HT1080 (cell line): ENCODE data around the gene TMEM259. TPM values are rescaled to one million over a fixed set of nuclear protein-coding genes. Genes with fewer than 3 reads are reported as not detected.

Experiments used
- DNase-seq: peaks from one replicate; pipeline ENCODE4 v3.0.0-alpha.2; 2015; ENCODE audit warnings: low read depth
- total RNA-seq: library from RNA; depleted of rRNA; stranded (reverse); fragments of >200 nt; shearing (Covaris generic); gene quantifications from 2 replicates; pipeline ENCODE4 v1.2.3, GENCODE V29; 2014

TMEM259 gene
- total RNA-seq, 1 experiment from 2014 or later, result 127 TPM

GRCh38 chr19:989381-990081, 31.4 kb downstream of the TMEM259 start:
- DNase-seq, result no peak

- no peak for DNase-seq
Measured at GRCh38 chr19:988510-988909, 32.4 kb downstream of the TMEM259 start.

DNA sequence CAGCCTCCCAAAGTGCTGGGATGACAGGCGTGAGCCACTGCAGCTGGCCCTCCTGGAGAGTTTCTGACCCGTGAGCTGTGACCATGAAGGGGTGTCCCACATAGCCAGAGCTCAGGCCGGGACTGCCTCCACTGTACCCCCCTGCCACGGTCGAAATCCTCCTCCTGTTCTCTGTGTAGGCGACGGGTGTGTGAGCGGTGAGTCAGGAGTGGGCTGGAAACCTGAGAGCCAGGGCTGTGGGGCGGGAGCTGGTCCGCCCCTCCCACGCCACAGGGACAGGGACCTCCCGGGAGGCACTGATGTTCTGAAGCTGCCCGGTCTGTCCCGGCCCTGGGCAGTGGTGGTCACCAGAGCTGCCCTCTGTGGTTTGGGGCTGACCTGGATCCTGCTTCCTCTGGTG, 32.8 kb downstream of the TMEM259 start:
- DNase-seq, result no peak

GRCh38 chr19:986083-986482, 34.8 kb downstream of the TMEM259 start:
- no peak for DNase-seq

DNA sequence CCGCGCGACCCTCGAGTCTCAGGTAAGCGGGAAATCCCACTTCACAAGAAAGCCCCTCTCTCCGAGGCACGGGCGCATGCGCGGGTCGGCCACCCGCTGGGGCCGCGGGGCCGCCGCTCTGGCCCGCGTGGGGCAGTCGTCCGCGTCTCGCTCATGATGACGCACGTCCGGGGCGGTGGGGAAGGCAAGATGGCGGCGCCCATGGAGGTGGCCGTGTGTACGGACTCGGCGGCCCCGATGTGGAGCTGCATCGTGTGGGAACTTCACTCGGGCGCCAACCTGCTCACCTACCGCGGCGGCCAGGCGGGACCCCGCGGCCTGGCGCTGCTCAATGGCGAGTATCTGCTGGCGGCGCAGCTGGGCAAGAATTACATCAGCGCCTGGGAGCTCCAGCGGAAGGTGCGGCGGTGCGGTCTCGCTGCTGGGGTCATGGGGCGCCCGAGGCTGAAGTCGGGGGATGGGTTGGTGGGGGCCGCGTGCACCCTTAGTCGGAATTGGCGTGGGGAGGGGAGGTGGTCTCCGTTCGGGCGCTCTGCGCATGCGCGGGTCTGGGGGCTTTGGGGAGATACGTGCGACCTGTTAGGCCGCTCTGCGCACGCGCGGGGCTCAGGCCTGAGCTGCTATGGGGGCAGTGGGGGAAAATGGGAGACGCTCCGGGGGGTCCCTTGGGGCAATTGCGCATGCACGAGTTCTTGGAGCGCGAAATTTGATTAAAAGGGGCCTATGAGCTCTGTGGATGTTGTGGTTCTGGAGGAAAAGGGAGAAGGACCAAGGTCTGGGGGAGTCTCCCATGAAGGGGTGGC, 36.6 kb downstream of the TMEM259 start, which contains the start of gene WDR18:
WDR18 (plus strand) TSS at position 181 of the 803 bp plus-strand sequence; CDS start at position 190, 9 bp downstream.
- peak; percentile 78 for DNase-seq

- peak; percentile 54 for DNase-seq
Measured at GRCh38 chr19:982567-983170, 38.3 kb downstream of the TMEM259 start.

GRCh38 chr19:980133-980998, 40.6 kb downstream of the TMEM259 start:
- DNase-seq, result no peak

DNA sequence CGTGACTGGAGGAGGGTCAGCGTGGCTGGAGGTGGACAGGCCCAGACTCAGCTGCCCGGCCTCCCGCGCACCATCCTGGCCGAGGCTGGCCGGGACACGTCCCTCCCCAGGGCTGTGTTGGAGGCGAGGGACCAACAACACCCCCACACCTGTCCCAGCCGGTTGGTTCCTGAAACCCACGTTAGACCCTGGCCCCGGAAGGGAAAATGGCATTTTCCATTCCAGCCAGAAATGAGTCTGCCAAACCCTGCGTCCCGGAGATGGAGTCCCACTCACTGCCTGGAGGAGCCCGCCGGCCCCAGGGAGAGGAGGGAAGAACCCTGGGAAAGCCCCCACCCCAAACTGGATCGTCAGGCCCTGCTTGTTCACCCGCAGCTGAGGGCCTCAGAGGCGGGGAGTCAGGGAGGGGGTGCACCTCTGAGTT, 41.6 kb downstream of the TMEM259 start:
- DNase-seq, result no peak

GRCh38 chr19:977058-977464, 43.9 kb downstream of the TMEM259 start:
- DNase-seq, result no peak

GRCh38 chr19:976476-976875, 44.4 kb downstream of the TMEM259 start:
- no peak for DNase-seq

DNA sequence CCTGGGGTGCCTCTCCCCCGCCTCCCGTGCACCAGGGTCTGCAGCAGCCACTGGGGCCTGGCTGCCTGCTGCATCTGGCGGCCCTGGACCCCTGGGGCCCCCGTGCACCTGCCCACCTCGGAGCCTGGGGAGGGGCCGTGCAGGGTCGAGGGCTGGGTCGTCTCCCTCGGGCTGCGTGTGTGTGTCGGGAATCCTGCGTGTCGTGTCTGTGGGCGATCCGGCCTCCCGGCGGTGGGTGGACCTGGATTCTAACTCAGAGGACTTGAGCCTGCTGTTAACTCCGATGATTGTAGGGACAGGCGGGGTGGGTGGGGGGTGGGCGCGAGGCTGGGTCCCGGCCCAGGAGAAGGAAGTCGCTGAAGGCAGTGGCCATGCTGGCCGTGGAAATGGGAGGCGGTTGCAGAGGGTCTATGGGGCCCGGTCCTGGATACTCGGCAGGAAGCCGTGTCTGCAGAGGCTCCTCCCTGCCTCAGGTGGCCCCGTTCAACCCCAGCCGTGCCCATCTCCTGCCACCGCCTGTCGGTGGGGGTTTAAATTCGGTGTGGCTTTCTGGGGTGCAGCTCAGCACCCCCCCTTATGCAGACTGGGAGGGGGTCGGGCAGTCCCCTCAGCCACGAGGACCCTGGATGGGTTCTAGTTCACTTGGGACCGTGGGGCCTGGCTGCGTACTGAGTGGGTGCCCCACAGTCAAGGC, 46.2 kb downstream of the TMEM259 start:
- DNase-seq, result no peak

DNA sequence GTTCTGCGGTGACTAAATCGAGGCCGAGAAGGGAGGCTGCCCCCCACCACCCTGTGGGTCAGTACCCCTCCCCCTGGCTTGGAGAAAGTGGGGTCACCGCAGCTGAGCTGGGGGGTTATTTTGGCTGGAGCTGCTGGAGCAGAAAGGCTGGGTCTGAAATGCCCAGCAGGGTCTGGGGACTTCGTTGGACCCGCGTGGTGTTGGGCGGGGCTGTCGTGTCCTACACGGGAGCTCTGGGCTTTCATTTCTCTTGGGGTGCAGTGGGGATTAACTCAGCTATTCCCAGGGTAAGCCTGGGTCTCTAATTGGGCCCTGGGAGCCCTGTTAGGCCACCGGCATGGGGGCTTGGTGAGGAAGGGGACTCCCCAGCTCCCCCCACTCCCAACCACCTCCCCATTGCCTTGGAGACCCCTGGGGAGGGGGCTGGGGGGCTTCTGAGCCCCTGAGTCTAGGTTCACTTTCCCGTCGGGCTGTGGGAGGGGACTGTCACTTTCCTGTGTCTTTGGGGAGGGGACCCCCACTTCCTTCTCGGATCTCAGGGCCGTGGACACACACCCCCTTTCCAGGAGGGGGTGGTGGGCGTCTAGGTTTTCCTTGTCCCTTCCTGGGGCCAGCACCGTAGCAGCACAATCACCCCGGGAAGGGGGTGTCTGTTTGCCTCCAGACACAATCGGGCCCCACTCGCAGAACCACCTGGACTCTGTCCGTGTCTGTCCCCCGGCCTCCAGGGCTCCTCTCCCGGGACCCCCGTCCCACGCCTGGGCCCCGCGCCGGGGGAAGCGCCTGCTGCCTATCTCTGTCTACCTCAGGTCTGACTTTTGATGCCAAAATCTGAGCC, 47.0 kb downstream of the TMEM259 start:
- no peak for DNase-seq

GRCh38 chr19:972281-972680, 48.6 kb downstream of the TMEM259 start:
- DNase-seq, result no peak

DNA sequence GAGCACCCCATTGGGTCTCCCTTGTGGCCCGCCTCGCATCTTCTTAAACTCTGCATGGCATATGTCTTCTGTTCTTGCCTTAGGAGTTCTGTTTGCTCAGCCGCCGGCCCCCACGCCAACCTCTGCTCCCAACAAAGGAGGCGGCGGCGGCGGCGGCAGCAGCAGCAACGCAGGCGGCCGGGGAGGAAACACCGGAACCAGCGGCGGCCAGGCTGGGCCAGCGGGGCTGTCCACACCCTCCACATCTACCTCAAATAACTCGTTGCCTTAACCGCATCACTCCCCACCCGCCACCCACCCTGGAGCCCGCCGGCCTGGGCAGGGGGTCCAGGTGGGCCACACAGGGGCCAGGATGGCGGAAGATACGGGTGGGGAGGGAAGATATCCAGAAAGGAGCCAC, 49.1 kb downstream of the TMEM259 start:
- DNase-seq, result no peak

DNA sequence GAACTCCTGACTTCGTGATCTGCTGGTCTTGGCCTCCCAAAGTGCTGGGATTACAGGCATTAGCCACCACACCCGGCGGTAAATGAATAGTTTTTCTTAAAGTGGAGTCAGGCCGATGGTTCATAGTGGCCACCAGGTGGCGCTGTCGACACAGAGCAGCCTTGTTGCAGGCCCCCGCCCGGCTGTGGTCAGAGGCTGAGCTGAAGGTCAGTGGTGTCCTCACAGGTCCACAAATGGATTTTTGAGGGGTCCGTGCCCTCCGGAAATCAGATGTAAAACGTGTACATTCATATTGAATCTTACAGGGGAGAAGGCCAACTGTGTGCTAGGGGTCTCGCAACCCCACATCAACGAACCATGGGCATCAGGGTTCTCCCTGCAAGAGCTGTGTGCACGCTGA, 50.2 kb downstream of the TMEM259 start:
- no peak for DNase-seq

- DNase-seq, result no peak
Measured at GRCh38 chr19:966485-967088, 54.3 kb downstream of the TMEM259 start.

GRCh38 chr19:964761-965694, 55.9 kb downstream of the TMEM259 start:
- DNase-seq, result no peak

DNA sequence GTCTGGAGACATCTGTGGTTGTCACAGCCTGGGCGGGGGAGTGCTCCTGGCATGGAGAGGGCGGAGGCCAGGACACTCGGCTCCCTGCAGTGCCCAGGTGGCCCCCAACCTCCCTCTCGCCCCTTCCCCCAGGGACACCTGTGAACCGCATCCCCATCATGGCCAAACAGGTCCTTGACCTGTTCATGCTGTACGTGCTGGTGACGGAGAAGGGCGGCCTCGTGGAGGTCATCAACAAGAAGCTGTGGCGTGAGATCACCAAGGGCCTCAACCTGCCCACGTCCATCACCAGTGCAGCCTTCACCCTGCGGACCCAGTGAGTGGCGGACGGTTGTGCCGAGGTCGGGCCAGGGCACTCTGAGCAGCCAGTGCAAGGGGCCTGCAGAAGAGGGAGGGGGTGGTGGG, 56.8 kb downstream of the TMEM259 start:
- DNase-seq, result no peak
